ENCODE data around the gene APBA2.

The APBA2 gene

DNA sequence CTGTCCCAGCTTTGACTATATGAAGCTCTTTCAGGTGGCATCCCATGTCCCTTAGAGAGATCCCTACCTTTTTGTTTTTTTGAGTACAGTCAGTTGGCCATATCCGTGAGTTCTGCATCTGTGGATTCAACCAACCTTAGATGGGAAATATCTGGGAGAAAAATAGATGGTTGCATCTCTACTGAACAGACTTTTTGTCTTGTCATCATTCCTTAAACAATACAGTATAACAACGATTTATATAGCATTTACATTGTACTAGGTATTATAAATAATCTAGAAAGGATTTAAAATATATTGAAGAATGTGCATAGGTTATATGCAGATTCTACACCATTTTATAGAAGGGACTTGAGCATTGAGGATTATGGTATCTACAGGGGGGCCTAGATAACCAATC is 65.1 kb downstream of the APBA2 start:
- FAIRE-seq = no peak

DNA sequence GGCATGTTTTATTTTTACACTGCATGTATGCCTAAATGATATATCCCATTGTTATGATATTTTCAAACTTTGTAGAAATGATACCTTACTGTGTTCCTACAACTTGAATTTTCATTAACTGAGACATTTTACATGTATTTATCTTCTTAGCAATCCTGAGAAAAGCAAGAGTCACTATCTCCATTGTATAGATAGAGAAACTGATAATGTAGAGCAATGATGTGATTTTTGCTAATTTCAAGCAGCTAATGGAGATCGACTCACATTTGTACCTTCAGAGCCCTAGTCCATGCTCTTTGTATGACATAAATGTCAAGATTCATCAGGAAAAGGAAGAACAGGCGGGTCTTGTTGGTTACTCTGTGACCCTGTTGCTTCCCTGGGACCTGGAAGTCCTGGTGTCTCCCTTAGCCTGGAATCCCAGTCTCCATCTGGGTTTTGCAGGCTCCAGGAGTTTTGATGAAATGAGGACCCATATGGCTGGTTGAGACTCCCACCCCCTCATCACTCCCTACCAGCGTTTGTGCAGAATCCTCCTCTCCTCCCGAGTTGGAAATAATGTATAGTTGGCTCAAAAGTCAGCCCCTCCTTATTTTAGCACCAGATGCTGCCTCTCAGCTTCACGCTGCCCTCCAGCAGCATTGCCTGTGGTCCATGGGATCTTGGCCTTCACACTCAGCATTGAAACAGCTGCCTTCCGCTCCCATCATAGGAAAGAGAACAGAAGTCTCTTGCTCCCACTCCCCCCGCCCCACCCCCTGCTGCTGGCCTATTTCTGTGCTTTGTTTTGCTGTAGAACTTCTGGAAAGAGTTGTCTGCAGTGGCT is 67.1 kb downstream of the APBA2 start:
- FAIRE-seq (no peak), DNase-seq (ENCODE audit: extremely low spot score, insufficient read length, low read depth) (no peak)

More for the DNA sequence above, 65.1 kb downstream of the APBA2 start:
- DNase-seq (ENCODE audit: extremely low spot score, insufficient read length, low read depth) = no peak

DNA sequence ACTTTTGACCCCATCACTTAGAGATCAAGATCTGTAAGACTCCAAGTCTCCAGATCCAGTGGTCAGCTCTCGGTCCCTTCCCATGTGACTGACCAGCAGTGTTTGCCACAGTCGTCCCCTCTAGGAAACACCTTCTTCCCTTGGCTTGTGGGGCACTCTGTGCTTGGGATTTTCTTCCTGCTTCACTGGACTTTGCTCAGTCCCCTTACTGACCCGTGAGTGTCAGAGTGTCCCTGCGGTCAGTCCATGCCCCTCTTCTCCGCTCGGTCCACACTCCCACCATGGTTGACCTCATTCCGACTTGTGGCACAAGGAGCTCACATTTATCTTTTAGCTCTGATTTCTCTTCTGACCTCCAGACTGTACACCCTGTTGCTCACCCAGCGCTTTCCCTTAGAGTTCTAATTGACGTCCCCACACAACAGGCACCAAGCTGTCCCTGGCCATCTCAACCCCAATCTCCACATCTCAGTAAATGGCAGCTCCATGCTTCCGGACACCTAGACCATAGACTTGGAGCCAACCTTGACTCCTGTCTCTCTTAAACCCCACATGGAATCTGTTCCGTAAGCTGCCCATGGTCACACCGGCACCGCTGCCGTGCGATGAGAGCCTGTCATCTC is 67.9 kb downstream of the APBA2 start:
- FAIRE-seq = no peak
- DNase-seq (ENCODE audit: extremely low spot score, insufficient read length, low read depth) = no peak

DNA sequence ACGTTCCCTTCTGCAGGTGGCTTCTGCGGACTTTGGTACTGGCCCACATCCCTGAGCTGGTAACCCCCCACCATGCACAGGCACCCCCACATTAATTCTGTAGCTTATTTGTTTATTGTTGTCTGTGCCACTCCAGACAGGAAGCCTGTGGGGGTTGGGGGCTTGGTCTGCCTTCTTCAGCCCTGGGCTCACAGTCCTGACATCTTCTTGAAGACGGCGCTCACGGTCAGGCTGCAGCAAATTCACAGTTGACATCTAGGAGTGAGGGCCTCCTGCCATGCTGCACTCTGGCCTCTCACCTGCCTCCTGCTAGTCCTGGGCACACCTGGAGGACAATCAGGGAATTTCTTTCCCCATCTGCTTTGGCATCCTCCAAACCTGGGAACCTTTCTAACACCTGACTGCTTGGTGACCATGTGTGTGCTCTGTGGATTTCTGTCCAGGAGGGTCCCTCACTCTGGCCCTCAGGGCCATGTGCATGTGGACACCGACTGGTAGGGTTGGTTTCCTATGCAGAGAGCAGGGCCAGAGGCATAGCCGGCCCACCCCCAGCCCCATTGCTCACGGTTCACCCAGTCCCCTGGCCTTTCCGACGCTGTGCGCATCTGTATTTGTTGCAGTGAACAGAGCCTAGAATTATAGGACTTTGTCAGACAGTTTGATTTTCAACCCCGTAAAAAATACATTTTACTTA is 68.8 kb downstream of the APBA2 start:
- FAIRE-seq (no peak), DNase-seq (ENCODE audit: extremely low spot score, insufficient read length, low read depth) (no peak)

DNA sequence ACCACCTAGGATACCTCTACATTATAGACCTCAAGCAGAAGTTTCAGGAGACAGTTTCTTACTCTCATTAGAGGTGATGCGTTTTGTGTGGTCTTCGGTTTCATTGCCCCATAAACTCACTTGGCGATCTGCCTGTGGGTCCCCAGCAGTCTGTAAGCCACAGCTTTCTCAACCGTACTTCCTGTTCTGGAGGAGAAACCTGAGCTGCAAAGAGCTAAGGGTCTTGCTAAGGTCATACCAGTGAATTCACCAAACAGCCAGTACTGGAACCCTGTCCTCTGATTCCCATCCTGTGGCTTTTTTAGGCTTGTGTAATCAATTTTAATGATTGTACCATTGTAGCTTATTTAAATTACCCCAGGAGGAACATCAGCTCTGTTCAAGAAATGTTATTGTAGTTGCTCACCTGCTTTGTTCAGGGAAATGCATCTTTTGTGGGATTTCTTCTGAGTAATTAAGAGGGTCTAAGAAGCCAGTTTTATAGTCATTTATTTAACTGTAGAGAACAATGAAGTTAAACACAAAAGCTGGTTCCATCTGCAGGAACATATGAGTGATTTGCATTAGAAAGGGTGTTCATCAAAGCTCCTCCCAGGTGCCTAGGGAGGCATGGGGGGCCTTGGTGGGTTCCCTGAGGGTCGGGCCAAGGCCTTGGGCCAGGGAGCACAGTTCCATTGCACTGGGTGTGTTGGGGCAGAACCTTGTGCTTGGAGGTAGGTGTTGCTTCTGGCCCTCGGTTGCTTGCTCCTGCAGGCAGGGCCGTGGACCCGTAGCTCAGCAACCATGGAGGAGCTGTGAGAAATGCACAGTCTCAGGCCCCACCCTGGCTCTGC is 69.6 kb downstream of the APBA2 start:
- FAIRE-seq (peak; percentile 39), DNase-seq (ENCODE audit: extremely low spot score, insufficient read length, low read depth) (no peak)

DNA sequence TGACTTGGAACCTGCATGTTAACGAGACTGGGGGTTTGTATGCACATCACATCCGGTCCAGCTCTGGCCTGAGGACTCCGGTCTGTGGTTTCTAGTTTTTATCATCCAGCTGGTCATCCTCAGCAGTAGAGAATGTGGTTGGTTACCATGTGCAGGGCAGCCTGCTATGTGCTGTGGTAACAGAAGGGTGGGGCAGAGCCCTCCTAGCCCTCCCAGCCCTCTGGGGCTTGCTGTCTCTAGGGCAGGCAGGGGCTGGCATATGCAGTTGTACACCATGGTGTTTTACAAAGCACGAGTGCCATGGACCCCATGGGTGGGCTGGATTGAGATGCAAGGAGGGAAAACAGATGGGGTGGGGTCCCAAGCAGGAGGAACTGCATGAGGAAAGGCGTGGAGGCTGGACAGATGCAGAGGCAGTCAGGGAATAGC is 70.2 kb downstream of the APBA2 start:
- FAIRE-seq (no peak), DNase-seq (ENCODE audit: extremely low spot score, insufficient read length, low read depth) (no peak)

DNA sequence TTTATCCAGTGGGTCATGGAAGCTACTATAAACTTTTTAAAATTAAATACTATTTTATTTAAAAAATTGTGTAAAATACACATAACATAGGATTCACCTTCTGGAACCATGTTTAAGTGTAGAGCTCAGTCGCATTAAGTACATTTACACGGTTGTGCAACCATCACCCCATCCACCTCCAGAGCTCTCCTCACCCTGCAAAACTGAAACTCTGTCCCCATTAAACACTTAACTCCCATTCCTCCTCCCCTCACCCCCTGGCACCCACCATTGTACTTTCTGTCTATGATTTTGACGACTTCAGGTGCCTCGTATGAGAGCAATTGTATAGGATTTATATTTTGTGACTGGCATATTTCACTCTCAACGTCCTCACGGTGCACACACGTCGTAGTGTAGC is 70.7 kb downstream of the APBA2 start:
- no peak for DNase-seq (ENCODE audit: extremely low spot score, insufficient read length, low read depth)
- FAIRE-seq = no peak

DNA sequence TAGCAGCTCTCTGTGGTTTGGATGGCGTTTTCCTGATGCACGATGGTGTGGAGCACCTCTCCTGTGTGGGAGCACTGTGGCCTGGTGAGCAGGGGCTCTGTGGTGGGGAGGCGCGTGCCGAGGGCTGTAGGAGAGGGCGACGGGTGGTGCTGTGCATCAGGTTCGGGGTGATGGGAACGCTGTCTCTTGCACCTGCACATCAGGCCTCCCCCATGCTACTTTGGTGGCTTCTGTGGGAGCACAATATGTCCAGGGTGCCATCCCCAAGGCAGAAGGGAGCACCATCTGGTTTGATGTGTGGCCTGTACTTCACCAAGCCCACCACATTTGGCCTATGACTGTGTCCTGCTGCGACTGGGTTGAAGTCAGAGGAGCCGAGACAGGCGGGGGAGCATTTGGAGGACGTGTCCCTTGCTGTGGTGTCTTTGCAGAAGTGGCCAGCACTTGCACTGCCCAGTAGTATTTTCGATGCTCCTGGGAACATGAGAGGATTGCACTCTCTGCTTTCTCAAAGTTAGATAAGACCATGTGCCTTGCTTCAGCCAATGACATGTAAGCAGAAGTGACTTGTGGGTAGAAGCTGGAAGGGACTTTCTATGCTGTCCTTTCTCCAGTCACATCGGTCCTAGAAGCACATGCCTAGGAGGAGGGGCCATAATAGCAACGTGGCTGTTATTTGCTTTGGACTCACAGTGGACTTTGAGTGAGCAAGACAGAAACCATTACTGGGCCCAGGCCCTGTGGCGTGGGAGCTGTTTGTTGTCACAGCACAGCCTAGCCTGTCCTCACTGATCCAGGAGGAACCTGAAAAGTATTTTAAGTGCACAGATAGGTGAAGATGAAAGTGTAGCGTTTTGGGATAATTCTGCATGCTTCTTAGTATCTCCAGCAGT is 72.1 kb downstream of the APBA2 start:
- FAIRE-seq (no peak), DNase-seq (ENCODE audit: extremely low spot score, insufficient read length, low read depth) (no peak)

DNA sequence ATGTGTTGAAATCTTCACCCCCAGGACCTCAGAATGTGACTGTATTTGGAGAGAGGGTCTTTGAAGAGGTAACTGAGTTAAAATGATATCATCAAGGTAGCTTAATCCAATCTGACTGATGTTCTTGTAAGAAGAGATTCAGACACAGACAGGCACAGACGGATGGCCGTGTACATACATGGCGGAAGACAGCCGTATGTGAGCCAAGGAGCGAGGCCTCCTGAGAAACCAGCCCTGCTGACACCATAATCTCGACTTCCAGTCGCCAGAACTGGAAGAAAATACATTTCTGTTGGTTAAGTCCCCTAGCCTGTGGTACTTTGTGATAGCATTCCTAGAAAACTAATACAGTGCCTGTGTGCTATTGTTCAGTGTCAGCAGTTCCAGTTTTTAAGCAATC is 73.6 kb downstream of the APBA2 start:
- DNase-seq (ENCODE audit: extremely low spot score, insufficient read length, low read depth) = no peak

DNA sequence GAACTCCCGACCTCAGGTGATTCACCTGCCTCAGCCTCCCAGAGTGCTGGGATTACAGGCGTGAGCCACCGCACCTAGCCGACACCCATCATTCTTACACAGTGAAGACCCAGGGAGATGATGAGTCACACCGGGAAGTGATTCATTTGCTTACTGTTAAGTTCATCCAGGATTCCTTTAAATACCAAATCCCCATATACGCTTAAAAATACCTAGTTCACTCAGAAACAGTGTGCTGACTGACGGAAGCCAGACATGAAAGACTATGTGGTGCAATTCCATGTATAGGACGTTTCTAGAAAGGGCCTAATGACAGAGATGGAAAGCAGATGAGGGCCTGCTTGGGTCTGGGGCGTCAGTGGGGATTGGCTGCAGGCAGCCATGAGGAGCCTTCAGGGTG is 75.2 kb downstream of the APBA2 start:
- DNase-seq (ENCODE audit: extremely low spot score, insufficient read length, low read depth) (no peak), FAIRE-seq (no peak)

More for the DNA sequence above, 73.6 kb downstream of the APBA2 start:
- FAIRE-seq = no peak

DNA sequence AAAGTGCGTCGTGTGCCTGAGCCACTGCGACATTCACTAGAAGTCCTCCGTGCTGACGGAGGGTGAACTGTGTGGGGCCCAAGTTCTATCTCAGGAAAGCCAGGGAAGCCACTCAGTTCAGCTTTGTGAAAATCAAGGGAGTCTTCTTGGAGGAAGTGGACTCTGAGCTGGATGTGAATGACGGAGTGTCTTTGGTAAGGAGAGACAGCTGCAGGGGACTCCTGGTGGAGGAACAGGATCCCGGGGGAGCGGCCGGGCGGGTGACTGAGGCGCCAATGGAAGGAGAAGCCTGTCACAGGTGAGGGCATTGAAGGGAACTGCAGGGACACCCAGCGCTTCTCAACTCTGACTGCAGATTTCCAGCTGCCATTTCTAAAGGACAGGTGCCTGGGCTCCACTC is 75.6 kb downstream of the APBA2 start:
- DNase-seq (ENCODE audit: extremely low spot score, insufficient read length, low read depth) (no peak), FAIRE-seq (no peak)

DNA sequence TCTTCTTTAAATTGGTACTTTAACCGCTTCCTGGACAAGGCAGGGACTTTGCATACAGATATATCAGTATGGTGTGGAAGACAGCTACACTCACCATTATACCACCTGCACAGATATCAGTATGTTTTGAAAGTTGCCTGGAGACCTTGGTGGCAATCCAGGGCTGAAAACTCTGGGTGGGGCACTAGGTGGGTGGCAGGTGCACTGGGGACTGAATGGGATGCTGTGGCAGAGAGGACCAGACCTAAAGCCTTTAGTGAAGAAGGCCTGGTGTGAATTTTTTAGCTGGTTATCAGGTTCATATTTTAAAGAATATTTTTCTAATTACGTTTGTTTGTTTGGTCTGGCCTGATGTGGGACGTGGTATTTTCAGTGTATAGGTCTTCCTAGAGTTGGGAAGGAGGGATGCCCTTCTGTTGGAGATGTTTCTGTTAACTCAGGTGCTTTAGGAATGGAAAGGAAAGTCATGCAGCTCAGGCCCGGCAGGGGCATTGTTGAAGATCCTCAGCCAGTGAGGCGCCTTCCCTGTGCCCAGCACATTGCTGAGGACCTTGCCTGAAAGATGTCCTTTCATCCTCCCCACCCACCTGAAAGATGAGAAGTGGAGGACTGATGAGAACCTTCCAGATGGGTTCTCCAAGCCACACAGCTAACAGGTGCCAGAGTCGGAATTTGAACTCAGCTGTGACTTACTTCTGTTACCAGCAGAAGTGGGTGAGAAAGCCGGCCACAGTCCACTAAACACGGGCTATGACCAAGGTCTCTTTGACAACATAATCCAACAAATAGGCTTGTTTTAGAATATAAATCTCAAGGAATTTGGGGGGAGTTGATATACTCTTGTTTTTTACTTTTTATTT is 77.3 kb downstream of the APBA2 start:
- DNase-seq (ENCODE audit: extremely low spot score, insufficient read length, low read depth) (no peak), FAIRE-seq (no peak)

DNA sequence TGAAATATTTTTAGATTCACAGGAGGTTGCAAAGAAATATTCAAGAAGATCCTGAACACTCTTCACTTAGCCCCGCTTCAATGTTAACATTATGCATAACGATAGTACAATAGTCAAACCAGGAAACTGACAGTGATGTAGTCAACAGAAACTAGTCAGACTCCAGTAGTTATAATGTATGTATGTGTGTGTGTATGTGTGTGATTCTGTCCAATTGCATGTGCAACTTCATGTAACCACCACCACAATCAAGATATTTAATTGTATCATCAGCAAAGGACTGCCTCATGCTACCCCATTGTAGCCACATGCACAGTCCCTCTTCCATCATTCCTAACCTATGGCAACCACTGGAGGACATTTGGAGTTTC is 77.9 kb downstream of the APBA2 start:
- no peak for DNase-seq (ENCODE audit: extremely low spot score, insufficient read length, low read depth)
- FAIRE-seq = no peak

DNA sequence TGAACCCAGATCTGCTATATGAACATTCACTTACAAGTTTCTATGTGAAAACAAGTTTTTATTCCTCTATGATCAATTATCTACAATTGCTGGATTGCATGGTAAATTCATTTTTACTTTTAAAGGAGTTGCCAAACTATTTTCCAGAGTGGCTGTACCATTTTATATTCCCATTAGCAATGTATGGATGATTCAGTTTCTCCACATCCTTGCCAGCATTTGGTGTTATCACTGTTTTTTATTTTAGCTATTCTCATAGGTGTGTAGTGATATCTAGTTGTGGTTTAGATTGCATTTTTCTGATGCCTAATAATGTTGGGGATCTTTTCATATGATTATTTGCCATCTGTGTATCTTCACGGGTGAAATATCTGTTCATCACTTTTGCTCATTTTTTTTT is 78.3 kb downstream of the APBA2 start:
- DNase-seq (ENCODE audit: extremely low spot score, insufficient read length, low read depth) (no peak), FAIRE-seq (no peak)

DNA sequence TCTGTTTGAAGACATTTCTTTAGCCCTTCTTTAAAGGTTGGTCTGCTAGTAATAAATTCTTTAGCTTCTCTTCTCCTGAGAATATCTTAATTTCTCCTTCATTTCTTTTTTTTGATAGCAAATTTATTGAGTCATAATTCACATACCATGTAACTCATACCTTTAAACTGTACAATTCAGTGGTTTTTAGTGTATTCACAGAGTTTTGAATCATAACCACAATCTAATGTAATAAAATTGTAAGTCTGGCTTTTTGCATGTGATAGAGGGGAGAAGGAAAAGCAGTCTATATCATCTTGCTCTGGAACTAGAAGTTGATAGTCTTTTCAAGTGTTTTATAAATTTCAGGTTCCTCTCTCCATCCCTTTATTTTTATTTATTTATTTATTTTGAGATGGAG is 81.3 kb downstream of the APBA2 start:
- DNase-seq (ENCODE audit: extremely low spot score, insufficient read length, low read depth) (no peak), FAIRE-seq (no peak)

DNA sequence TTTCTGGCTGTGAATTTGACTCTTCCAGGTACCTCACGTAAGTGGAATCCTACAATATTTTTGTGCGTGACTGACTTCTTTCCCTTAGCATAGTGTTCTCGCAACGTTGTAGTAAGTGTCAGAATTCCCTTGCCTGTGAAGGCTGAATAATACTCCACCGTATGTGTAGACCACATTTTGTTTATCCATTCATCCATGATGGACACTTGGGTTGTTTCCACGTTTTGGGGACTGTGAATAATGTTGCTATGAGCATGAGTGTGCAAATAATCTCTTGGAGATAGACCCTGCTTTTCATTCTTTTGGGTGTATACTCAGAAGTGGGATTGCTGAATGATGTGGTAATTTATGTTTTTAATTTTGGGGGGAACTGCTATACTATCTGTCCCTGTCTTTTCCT is 82.2 kb downstream of the APBA2 start:
- DNase-seq (ENCODE audit: extremely low spot score, insufficient read length, low read depth) (no peak), FAIRE-seq (no peak)

DNA sequence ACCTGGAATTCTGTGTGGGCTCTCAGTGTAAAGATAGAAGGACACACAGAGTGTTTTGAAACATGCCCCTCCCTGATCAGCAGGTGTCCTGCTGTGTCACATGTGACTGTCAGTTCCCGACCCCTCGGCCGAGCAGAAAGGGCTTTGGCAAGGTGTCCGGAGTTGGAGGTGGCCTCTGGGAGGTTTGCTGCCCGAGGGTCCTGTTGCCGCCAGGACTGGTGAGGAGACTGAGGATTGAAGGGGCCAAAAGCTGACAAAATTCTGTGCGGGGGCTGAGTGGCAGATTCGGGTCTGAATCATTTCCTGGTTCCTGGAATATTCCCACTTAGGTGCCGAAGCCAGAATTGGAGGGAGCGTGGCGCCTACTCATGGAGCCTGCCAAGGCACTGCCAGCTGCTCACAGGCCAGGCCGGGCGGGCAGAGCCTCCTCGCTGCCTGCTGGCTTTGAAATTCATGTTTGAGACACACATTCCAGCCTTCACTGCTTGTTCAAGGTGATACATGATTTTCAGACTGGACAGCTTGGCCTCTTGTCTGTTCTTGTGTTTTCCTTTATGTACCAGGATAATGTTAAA is 83.8 kb downstream of the APBA2 start:
- no peak for FAIRE-seq

DNA sequence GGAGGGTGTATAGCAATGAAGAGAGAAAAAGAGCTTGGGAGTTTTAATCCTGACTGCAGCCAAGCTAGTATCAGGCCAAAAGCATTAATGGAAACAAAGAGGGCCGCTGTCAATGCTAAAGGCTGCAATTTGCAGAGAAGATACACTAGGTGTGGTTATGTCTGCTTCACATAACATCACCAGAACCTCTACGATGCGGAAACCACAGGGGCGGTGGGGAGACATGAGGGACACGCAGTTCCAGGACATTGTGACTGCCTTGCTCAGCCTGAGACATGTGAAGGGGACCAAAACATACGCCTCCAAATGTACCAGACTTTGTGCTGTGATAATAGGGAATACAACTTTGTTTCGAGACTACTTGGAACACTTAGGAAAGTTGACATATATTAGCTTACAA is 88.4 kb downstream of the APBA2 start:
- DNase-seq (ENCODE audit: extremely low spot score, insufficient read length, low read depth) (no peak), FAIRE-seq (no peak)

More for the DNA sequence above, 83.8 kb downstream of the APBA2 start:
- DNase-seq (ENCODE audit: extremely low spot score, insufficient read length, low read depth) = no peak

All from GM18507 (cell line).